Measurements from ENCODE around the gene NDUFB2. TPM values are rescaled to one million over a fixed set of nuclear protein-coding genes. Genes with fewer than 3 reads are reported as not detected.
"Not testable (repeated sequence)": the region's sequence is repeated elsewhere in the genome, so short reads cannot be mapped to it uniquely, and the experiment has no call there.

NDUFB2 gene
- total and polyA plus RNA-seq, 2 of the 13 experiments (the other 11 are each of a cell fraction or from before 2014, with no cell fraction given) = 206 to 221 TPM

DNA sequence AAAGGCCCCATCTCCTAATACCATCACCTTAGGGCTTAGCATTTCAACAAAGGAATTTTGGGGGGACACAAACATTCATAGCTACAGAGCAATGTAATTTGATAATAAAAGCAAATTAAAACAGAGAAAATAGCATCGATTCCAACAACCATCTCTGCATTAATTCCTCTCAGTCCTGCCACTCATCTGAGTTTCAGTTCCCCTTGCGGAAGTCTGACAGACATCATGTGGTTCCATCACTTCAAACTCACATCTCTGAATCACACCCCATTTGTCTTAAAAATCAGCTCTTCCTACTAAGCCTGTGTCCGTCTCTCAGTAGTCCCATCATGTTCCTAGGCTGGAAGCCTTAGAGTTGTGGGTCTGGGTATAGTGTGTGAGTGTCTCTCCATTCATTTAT lies 20.2 kb upstream of the NDUFB2 start (continued):
- TF ChIP-seq, protein P1, sequence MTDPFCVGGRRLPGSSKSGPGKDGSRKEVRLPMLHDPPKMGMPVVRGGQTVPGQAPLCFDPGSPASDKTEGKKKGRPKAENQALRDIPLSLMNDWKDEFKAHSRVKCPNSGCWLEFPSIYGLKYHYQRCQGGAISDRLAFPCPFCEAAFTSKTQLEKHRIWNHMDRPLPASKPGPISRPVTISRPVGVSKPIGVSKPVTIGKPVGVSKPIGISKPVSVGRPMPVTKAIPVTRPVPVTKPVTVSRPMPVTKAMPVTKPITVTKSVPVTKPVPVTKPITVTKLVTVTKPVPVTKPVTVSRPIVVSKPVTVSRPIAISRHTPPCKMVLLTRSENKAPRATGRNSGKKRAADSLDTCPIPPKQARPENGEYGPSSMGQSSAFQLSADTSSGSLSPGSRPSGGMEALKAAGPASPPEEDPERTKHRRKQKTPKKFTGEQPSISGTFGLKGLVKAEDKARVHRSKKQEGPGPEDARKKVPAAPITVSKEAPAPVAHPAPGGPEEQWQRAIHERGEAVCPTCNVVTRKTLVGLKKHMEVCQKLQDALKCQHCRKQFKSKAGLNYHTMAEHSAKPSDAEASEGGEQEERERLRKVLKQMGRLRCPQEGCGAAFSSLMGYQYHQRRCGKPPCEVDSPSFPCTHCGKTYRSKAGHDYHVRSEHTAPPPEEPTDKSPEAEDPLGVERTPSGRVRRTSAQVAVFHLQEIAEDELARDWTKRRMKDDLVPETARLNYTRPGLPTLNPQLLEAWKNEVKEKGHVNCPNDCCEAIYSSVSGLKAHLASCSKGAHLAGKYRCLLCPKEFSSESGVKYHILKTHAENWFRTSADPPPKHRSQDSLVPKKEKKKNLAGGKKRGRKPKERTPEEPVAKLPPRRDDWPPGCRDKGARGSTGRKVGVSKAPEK (CRISPR knock-in tag; IDR thresholded peaks at IDR 0.05; ENCODE audit: borderline replicate concordance) = no peak
- TF ChIP-seq ZNF577 (CRISPR knock-in tag; IDR thresholded peaks at IDR 0.05; ENCODE audit: borderline replicate concordance, low read depth) (no peak), SAP130 (CRISPR knock-in tag; IDR thresholded peaks at IDR 0.05; ENCODE audit: low read depth) (no peak), MLLT10 (CRISPR knock-in tag; IDR thresholded peaks at IDR 0.05) (no peak)
- TF ChIP-seq, protein P2, sequence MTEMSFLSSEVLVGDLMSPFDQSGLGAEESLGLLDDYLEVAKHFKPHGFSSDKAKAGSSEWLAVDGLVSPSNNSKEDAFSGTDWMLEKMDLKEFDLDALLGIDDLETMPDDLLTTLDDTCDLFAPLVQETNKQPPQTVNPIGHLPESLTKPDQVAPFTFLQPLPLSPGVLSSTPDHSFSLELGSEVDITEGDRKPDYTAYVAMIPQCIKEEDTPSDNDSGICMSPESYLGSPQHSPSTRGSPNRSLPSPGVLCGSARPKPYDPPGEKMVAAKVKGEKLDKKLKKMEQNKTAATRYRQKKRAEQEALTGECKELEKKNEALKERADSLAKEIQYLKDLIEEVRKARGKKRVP (CRISPR knock-in tag; IDR thresholded peaks at IDR 0.05) = no peak

DNA sequence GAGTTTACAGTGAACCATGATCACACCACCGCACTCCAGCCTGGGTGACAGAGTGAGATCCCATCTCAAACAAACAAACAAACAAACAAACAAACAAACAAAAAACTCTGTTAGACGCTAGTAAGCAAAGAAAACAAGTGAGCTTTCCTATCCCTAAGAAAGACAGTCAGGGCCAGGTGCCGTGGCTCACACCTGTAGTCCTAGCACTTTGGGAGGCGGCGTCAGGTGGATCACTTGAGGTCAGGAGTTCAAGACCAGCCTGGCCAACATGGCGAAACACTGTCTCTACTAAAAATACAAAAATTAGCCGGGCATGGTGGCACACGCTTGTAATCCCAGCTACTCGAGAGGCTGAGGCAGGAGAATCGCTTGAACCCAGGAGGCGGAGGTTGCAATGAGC lies 19.6 kb upstream of the NDUFB2 start:
- H3K27me3 ChIP-seq (ENCODE audit: control insufficient read depth in 1 of 2, insufficient read depth in 2 of 2, low read length in 2 of 2); H3K27ac ChIP-seq (ENCODE audit: extremely low read length, insufficient read depth, low read length); H4K20me1 ChIP-seq (ENCODE audit: insufficient read depth, low read length); POLR2A ChIA-PET; H3K79me2 ChIP-seq (ENCODE audit: insufficient read depth, low read length); H3K9ac ChIP-seq (ENCODE audit: insufficient read depth, low read depth, low read length); DNase-seq (ENCODE audit: low spot score); H2AFZ ChIP-seq (ENCODE audit: low read length); CTCF ChIA-PET (ENCODE audit: low intra/inter-chr PET ratio, low total read pairs); H3K9me3 ChIP-seq (ENCODE audit: low read length); FAIRE-seq; BruUV-seq (replicated peaks); H3K36me3 ChIP-seq (replicated peaks in 1 of 2; ENCODE audit: control insufficient read depth in 1 of 2, insufficient read depth in 2 of 2, low read length in 2 of 2); ATAC-seq; H3K4me2 ChIP-seq (ENCODE audit: low read depth, low read length); H3K4me3 ChIP-seq (replicated peaks in 1 of 3; ENCODE audit: insufficient read depth in 1 of 3, low read depth in 2 of 3, low read length in 3 of 3); intact Hi-C loops (cut with micrococcal nuclease; ENCODE audit: unreplicated experiment): not testable (repeated sequence)
- in situ Hi-C loops (cut with HindIII; ENCODE audit: extremely low pct_ligation_motif_present, low pct_unique_long_range_greater_than_20kb) = loop anchor here (25.0 kb wide), 1 partner anchor 335 kb away; the partner anchor contains the start of gene MRPS33
- 86% methylated on average over 11 of the region's 11 CpGs for WGBS (ENCODE audit: low lambda C conversion rate)
- H3K4me1 ChIP-seq (ENCODE audit: insufficient read depth, low read length) = peaks cover 15% of the 10 kb centered on the region
